HL-60/S4 (cell line): ENCODE results near the gene CSF1.
"Not testable (repeated sequence)": the region's sequence is repeated elsewhere in the genome, so short reads cannot be mapped to it uniquely, and the experiment has no call there.

Source experiments
- in situ Hi-C: fragments of 300-500 bp; cut with MboI; formaldehyde crosslinking; loops from 2 replicates; pipeline ENCODE4 v1.14.3; 2022; ENCODE audit warnings: low sequenced_read_pairs

The CSF1 gene

GRCh38 chr1:109917768-109918606 is 7.3 kb downstream of the CSF1 start:
- in situ Hi-C loops: no loop called here

DNA sequence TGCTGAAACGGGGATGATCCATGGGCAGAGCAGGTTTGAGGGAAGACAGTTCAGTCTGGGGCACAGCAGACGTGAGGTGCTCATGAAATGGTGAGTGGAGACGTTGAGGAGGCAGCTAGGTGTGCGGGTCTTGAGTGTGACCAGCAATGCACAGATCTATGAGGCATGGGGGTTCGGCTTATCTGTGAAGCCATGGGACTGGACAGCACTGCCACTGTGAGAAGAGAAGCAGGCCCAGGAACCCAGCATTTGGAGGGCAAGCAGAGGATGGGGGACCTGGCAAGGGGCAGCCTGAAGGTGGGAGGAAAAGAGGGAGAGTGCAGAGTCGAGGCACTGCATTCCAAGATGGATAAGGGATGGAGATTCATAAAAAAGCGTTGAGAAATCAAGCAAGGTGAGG is 8.0 kb downstream of the CSF1 start:
- in situ Hi-C loops: no loop called here

DNA sequence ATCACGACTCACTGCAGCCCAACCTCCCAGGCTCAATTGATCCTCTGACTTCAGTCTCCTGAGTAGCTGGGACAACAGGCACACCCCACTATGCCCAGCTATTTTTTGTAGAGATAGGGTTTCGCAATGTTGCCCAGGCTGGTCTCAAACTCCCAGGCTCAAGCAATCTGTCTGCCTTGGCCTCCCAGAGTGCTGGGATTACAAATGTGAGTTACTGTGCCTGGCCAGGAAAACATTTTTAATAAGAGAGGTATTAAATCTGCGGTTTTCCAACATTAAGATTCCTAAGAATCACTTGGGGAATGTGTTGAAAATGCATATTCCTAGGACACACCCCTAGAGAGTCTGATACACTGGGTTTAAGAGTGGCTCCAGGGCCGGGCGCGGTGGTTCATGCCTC is 8.7 kb downstream of the CSF1 start:
- in situ Hi-C loops: no loop called here

DNA sequence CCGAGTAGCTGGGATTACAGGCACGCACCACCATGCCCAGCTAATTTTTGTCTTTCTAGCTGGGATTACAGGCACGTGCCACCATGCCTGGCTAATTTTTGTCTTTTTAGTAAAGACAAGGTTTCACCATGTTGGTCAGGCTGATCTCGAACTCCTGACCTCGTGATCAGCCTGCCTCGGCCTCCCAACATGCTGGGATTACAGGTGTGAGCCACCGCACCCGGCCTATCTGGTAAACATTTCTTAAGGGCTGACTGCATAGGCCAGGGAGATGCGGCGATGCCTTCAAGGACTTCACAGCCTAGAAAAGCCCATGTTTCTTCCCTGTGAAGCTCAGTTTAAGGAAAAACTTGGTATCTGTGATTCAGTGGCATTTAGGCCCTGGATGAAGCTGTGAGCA is 9.7 kb downstream of the CSF1 start:
- in situ Hi-C loops: not testable (repeated sequence)

DNA sequence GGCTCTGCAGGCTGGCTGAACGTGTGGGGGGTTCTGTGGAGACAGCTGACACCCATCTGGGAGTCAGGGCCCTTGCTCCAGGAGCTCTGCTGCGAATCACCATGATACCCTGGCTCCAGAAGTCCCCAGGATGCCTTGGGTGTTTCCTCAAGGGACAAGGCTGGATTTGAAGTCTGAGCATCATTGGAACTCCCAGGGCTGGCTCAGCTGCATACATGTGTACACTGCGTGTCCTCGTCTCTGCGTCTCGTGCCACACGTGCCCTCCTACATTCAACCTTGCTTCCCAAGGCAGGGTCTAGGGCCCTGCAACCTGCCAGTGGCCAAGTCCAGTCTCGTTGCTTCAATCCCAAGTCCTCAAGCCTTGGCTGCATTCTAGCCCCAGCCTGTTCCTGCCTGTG is 11.7 kb downstream of the CSF1 start:
- in situ Hi-C loops: no loop called here

DNA sequence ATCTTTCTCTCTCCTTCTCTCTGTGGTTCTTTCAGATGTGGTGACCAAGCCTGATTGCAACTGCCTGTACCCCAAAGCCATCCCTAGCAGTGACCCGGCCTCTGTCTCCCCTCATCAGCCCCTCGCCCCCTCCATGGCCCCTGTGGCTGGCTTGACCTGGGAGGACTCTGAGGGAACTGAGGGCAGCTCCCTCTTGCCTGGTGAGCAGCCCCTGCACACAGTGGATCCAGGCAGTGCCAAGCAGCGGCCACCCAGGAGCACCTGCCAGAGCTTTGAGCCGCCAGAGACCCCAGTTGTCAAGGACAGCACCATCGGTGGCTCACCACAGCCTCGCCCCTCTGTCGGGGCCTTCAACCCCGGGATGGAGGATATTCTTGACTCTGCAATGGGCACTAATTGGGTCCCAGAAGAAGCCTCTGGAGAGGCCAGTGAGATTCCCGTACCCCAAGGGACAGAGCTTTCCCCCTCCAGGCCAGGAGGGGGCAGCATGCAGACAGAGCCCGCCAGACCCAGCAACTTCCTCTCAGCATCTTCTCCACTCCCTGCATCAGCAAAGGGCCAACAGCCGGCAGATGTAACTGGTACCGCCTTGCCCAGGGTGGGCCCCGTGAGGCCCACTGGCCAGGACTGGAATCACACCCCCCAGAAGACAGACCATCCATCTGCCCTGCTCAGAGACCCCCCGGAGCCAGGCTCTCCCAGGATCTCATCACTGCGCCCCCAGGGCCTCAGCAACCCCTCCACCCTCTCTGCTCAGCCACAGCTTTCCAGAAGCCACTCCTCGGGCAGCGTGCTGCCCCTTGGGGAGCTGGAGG is 12.7 kb downstream of the CSF1 start:
- in situ Hi-C loops: no loop called here

- in situ Hi-C loops: no loop called here
These were observed 13.3 kb downstream of the CSF1 start for GRCh38 chr1:109923946-109924275.

GRCh38 chr1:109924316-109924715 is 13.7 kb downstream of the CSF1 start:
- in situ Hi-C loops: no loop called here

- in situ Hi-C loops: no loop called here
These were observed 14.7 kb downstream of the CSF1 start for GRCh38 chr1:109925159-109925990.

GRCh38 chr1:109926662-109927300 is 16.1 kb downstream of the CSF1 start:
- in situ Hi-C loops: no loop called here

GRCh38 chr1:109927356-109927755 is 16.7 kb downstream of the CSF1 start:
- in situ Hi-C loops: no loop called here

- in situ Hi-C loops: no loop called here
These were observed 17.3 kb downstream of the CSF1 start for GRCh38 chr1:109927911-109928321.

DNA sequence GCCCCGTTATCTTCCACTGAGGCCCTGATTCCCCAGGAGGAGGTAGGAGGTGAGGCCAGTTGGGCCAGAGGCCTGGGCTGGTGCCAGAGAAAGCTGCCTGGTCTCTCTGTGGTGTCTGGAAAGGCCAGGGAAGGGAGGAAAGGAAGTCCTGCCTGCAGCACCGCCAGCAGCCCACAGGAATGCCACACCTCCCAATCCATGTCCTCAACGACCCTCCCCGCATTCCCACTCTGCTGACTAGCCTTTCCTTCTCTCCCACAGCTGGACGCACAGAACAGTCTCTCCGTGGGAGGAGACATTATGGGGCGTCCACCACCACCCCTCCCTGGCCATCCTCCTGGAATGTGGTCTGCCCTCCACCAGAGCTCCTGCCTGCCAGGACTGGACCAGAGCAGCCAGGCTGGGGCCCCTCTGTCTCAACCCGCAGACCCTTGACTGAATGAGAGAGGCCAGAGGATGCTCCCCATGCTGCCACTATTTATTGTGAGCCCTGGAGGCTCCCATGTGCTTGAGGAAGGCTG is 18.0 kb downstream of the CSF1 start:
- in situ Hi-C loops: no loop called here

GRCh38 chr1:109929170-109929569 is 18.5 kb downstream of the CSF1 start:
- in situ Hi-C loops: no loop called here

DNA sequence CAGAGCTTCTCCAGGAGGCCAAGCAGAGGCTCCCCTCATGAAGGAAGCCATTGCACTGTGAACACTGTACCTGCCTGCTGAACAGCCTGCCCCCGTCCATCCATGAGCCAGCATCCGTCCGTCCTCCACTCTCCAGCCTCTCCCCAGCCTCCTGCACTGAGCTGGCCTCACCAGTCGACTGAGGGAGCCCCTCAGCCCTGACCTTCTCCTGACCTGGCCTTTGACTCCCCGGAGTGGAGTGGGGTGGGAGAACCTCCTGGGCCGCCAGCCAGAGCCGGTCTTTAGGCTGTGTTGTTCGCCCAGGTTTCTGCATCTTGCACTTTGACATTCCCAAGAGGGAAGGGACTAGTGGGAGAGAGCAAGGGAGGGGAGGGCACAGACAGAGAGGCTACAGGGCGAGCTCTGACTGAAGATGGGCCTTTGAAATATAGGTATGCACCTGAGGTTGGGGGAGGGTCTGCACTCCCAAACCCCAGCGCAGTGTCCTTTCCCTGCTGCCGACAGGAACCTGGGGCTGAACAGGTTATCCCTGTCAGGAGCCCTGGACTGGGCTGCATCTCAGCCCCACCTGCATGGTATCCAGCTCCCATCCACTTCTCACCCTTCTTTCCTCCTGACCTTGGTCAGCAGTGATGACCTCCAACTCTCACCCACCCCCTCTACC is 19.1 kb downstream of the CSF1 start:
- in situ Hi-C loops: no loop called here

DNA sequence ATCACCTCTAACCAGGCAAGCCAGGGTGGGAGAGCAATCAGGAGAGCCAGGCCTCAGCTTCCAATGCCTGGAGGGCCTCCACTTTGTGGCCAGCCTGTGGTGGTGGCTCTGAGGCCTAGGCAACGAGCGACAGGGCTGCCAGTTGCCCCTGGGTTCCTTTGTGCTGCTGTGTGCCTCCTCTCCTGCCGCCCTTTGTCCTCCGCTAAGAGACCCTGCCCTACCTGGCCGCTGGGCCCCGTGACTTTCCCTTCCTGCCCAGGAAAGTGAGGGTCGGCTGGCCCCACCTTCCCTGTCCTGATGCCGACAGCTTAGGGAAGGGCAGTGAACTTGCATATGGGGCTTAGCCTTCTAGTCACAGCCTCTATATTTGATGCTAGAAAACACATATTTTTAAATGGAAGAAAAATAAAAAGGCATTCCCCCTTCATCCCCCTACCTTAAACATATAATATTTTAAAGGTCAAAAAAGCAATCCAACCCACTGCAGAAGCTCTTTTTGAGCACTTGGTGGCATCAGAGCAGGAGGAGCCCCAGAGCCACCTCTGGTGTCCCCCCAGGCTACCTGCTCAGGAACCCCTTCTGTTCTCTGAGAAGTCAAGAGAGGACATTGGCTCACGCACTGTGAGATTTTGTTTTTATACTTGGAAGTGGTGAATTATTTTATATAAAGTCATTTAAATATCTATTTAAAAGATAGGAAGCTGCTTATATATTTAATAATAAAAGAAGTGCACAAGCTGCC is 19.8 kb downstream of the CSF1 start:
- in situ Hi-C loops: no loop called here

DNA sequence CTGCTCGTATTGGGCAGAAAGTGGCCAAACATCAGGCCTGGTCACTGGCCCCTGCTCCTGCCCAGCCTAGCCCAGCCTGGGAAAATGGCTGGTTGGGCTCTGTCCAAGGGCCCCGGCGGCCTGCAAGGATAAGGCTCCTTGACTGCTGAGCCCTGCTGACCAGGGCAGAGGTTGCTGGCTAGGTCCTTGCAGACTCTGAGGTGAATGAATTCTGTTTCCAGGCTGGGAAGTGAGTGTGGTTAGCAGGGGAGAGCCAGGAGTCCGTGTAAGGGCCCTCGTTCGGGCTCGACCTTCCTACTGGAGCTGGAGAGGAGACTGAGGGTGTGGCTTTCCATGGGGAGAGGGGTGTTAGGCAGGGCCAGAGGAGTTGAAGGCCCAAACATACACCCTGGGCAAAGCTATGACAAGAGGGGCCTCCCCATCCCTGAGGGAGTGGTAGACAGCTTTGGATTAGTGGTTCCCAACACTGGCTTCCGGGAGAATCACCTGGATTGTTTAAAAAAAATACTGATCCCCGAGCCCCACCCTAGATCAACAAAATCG is 20.6 kb downstream of the CSF1 start:
- in situ Hi-C loops: no loop called here

DNA sequence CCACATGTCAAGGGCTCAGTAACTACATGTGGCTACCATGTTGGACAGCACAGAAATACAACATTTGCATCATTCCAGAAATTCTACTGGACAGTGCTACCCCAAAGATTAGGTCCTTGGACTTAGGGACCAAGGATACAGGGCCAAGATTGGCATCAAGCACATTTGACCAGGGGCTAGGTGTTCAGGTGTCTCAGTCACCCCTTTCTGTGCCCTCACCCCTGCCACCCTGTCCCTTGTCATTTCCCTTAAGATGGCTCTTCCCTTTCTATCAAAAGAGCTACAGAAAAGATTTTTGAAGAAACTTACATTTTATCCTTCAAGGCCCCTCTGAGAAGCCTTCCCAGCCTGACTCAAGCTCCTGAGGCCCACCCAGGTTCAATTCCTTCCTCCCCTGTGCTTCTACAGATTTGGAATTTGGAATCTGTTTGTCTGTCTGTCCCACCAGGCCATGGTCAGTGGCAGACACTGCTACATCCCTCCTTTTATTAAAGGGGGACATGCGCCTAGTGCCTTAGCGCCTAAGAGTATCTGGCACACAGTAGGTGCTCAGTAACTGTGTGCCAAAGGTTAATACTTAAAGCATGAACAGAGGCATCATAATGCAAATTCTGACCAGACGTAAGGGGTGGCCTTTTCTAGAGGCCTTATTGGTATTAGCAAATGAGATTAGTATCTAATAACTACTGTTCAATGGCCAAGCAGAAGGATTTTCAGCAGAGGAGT is 21.4 kb downstream of the CSF1 start:
- in situ Hi-C loops: no loop called here

DNA sequence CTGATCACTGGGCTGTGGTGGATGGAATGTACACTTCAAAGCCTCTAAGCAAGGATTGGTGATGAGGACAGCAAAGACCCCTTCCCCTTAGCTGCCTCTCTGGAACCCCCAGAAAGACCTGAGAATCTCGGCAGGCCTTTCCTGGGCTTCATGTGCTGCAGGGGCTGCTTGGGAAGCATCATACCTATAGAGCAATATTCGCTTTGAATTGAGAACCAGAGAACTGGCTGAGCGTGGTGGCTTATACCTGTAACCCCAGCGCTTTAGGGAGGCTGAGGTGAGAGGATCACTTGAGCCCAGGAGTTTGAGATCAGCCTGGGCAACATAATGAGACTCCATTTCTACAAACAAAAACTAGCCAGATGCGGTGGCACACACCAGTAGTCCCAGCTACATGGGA is 22.0 kb downstream of the CSF1 start:
- in situ Hi-C loops: no loop called here
